Cerebellar nuclear complex (tissue), 1 donor: ENCODE results near the gene GIT1.

Source experiments
- DNase-seq, 2 experiments: peaks; one replicate each; lab custom pipeline; 2025; lab: John Stamatoyannopoulos, UW

The GIT1 gene

DNA sequence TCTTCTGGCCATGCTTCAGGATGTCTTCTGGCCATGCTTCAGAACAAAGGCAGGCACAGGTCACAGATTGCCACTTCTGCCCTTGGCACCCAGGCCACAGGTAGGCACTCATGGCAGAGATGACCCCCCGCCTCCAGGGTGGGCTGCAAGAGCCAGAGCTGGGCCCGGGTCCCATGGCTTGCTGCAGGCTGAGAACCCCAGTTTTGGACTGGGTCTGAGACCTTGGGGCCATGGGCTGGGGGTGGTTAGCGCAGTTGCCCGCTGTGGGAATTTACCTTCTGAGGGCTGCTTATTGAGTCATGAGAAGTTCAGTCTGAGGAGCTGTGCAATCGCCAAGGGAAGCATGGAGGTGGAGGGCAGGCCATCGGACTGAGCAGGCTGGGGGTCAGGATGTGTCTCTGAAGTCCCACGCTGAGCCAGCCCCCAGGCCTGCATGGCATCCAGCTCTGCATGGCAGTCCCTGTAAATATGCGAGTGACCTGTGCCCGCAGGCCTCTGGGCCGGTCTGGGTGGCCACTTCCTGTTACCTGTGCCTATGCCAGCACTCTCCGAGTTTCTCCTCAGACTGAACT lies 5.2 kb upstream of the GIT1 start:
- no peak for DNase-seq

DNA sequence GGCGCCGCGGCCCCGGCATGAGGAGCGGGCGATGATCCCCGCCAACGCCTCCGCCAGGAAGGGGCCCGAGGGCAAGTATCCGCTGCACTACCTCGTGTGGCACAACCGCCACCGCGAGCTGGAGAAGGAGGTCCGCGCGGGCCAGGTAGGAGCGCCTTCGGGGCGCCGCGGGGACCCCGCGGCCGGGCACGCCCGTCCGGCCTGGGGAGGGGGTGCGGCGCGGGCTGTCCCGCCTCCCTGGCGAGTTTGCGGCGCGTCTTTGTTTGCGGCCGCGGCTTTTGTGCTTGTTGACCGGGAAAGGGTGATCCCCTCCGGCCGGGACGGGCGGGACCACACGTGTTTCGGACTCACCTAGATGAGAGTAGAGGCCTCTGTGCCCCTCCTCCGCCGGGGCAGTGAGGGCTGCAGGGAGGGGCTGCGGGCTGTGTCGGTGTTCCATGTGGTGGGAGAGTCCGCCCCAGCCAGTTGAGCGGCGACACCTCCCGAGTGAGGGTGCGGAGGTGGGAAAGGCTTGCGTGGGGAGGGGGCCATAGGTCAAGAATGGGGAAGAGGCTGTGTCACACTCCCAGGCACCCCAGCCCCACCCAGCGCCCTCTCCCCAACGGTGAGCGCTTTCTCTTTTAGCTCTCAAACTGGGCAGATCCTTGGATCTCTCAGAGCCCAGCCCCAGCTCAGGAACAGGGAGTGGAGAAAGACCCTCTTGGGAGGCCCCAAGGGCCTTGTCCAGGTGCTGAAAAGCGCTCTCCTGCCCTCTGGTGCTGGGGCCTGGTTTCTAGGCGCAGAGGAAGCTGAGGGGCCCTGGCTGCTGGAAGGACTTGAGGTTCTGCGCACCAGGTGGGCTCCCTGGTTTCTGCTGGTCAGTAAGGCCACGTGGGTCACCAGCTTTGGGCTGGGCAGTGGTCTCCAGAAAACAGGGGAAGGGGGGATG lies 4.4 kb upstream of the GIT1 start:
- no peak for DNase-seq

- DNase-seq = no peak
Observed at GRCh38 chr17:29592850-29593551, 3.6 kb upstream of the GIT1 start, which contains the start of gene ANKRD13B. Gene ANKRD13B (plus strand): TSS chr17:29593132. CDS start chr17:29593622, 490 bp downstream.

DNA sequence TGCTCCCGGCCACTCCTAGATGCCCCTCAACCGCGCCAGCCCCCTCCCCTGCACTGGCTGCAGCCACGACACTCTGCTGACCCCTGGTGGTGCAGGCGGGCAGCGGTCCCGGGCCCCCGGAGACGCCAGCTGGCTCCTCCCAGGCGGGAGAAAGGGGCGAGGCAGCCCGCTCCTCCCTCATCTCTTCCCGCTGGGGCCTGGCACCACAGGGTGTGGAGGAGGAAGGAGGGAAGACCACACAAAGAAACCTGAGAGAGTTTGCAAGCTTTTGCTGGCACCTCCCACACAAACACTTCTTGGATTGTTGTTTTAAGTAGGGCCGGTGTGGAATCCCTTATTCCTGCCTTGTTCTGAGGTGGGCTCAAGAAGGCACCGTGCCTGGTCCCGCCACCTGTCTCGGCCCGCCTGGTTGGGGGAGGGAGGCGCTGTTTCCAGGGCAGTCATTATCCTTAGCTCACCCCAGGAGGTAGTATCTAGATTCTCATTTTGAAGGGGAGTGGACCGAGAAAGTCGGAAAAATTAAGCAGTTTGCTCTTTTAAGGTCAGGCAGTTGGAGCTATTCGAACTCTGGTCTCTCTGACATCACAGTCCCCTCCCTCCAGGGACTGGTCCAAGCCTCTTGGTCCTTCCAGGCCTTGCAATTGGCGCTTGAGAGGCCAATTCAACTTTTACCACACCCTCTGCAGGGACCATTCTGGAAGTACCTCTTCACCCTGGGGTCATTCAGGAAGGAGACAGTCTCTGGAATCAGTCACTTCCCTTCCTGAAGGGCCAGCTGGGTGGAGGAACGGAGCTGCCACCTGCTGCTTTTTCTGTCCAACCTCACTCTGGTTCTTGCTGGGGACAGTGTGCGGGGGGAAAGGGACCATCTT lies 2.5 kb upstream of the GIT1 start:
- peak in 1 of 2 experiments; percentile 47 for DNase-seq

- DNase-seq = no peak
Observed at GRCh38 chr17:29591146-29591736, 1.8 kb upstream of the GIT1 start.

- no peak for DNase-seq
Observed at GRCh38 chr17:29590411-29591145, 1.1 kb upstream of the GIT1 start.

- no peak for DNase-seq
Observed at GRCh38 chr17:29588562-29589411, 661 bp downstream of the GIT1 start.

DNA sequence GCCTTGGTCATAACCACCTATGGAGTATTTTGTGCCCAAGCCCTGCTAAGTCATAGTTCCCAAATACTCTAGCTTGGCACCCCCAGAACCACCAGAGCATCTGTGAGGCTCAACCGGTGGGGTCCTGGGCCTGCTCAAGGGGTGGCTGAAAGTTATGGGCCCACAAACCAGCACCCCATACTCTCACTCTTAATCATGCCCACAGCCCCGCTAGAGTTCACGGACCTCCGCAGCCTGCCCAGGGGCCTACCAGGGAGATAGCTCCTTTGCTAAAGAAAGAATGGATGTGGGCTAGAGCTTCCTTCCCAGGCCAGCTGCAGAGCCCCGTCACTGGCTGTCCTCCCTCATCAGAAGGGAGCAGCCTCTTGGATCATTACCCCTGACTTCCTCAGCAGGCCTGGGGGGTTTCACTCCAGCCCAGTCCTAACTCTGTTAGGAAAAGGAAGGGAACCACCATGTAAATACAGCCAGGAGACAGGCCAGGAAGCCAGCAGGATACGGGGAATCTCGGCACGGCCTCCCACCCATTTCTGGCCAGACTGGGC lies 1.4 kb downstream of the GIT1 start:
- no peak for DNase-seq

GRCh38 chr17:29587591-29587990 lies 1.9 kb downstream of the GIT1 start:
- DNase-seq = no peak

DNA sequence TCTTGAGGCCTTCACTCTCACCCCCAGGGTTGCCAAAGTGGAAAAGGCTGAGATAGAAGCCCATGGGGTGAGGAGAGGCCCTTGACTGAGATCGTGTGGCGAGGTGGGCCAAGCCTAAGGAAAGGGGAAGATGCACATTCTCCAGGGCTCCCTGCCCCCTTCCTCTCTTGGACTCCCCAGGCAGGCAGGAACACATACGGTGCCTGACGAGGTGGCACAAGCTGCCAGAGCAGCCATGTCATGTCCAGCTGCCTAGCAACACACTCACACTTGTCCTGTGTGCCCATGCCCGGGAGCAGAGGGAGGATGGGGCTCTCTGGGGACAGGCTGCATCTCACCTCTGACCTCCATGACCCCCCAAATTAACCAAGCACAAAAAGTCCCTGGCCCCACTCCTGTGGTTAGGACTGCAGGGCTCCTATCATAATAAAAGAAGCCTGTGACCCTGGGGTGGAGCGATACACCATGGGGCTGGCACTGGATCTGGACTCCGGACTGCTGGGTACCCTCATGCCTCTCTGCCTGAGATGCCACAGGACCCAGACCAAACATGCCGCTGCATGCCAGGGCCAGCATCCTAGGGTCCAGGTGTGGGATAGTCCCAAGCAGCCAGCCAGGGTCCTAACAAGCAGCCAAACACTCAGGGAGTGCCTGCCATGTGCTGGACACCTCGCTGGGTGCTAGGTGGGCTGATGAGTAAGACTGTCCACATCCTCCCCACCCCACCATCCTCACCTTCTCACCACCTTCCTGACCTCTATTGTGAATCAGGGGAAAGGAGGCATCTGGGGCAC lies 2.6 kb downstream of the GIT1 start:
- DNase-seq = no peak

DNA sequence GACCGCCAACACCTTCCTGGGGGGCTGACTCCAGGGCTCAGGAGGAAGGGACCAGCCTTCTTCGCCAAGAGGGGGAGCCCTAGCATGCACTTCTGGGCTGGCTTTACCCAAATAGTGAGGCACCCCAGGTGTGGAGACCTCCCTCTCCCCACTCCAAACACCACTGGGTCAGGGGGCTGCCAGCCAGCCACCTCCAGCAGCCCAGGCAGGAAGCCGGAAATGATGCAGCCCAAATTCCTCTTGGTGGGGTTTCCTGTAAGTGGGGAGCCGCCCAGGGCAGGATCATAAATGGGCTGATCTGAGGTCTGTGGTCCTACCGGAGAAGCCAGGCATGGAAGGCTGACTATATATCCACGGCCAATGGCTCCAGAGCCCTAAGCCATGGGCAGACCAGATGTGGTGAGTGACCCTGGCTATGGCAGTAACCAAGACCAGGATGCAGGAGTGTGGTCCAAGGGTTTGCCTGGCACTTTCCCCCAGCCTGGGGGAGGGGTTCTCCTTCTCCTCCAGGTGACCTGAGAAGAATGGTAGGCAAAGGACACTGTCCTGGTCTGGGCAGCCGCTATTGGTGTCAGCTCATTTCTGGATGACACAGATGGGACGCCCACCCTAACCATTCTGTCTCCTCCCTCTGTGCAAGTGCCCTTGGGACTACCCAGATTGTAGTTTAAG lies 4.2 kb downstream of the GIT1 start:
- no peak for DNase-seq

GRCh38 chr17:29584452-29585079 lies 4.9 kb downstream of the GIT1 start:
- no peak for DNase-seq

DNA sequence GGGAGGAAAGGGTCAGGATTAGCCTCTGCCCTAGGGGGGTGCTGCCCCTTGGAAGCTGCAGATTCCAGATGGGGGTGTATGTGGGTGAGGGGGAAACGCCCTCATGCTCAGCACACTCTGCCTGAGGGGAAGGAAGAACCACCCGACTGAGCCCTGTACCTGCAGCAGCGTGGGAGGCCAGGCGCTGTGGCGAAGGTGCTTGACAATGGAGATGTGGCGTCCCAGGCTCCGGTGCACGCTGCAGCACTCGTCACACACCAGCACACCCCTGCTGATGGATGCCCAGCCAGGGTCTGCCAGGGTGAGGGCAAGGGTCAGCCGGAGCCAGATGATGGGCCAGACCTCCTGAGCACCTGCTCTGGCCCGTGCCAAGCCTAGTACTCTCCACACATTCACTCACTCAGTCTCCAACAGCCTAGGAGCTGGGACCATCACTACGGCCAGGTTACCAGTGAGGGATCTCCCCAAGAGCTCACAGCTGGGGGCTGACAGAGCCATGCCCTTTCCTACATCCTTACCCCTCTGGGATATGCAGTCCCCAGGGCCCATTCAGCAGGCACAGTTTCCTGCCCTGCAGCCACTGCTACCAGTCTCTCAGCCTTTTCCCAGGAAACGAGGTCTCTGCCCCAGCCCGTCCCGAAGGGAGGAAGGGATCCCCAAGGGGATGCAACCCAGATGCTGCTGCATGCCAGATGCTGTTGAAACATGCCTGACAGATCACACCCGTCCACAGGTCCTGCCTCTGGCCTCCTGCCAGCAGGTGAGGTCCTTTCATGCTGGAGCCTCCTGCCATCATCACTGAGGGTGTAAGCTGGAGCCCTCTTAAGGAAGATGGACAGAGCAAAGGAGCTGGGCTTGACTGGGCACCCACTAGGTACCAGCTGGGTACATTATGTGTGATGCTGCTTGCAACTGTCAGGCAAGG lies 5.9 kb downstream of the GIT1 start:
- DNase-seq = no peak

DNA sequence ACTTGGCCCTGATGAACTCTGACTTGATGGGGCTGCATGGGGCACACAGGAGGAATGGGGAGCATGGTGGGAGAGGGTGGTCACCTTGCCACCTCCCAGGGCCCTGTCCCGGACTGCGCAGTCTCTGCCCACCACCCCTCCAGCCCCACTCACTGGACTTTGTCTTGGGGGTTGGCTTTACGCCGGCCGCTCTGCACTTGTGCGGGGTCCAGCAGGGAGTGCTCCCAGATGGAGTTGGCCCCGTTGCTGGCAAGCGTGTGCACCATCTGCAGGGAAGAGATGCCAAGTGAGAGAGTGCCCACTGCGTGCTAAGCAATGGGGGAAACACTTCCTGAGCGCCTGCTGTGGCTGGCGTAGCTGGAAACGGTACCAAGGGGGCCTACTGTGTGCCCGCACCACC lies 6.7 kb downstream of the GIT1 start:
- peak in 1 of 2 experiments; percentile 59 for DNase-seq

DNA sequence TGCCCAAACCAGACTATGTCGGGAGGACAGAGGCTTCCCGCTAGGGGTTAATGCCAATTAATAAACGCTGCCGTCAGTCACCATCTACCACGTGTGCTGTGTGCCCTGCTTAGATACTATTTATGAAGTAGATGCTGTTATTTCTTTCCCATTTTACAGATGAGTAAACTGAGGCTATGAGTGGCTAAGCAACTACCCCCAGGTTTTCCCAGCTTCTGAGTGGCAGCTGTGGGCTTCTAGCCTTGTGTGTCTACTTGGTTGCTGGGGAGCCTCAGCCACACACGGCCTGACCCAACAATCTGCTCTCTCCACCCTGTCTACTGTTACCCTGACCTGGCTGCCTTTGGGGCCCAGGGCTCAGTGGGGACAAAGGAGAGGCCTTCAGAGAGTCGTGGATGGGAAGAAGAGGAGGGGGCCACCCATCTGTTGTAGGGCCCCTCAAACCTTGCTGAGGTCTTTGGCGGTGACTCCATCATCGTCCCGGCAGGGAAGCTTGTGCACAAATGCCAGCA lies 7.1 kb downstream of the GIT1 start:
- DNase-seq = no peak

DNA sequence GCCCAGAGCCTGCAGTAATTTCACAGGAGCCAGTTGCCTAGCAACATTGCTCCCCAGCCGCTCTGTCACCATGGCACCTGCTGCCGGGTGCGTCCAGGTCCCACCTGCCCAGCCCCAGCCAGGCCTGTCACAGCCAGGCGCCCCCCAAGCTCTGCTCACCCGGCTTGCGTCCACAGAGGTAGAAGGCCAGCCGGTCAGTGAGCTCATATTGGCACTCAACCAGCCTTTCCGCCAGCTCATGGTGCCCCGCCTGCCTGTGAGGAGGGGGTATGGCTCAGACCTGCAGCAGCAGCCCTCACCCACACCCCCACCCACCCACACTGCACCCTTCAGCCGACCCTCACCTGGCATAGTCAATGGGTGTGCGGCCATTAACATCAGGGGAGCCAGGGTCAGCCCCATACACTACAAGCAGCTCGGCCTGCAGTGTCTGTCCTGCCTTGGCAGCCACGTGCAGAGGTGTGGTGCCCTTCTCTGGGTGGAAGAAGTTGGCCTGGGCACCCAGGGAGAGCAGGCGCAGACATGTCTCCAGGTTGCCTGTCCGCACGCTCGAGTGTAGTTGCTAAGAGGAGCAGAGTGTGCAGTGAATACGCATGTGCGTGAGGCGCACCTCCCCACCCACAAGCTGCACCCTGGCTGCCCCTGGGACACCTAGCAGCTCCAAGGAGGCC lies 7.7 kb downstream of the GIT1 start:
- DNase-seq = no peak
